Naive thymus-derived CD8-positive, alpha-beta T cell (primary cell): ENCODE results near the gene STON1. TPM values are rescaled to one million over a fixed set of nuclear protein-coding genes. Genes with fewer than 3 reads are reported as not detected.
"Not testable (repeated sequence)": the region's sequence is repeated elsewhere in the genome, so short reads cannot be mapped to it uniquely, and the experiment has no call there.

ENCODE experiments used
- ATAC-seq, 2 donors: fragments of 150-1000 bp; cut with Tn5 transposase in 1 of 2; sonication (Bioruptor Pico), chemical (Tn5 transposase) in 1 of 2; 1 replicate in 1 of 2; 2 replicates in 1 of 2; pipeline ENCODE4 v1.10.0; 2021; ENCODE audit warnings: mild to moderate bottlenecking in 2 of 2, moderate library complexity in 2 of 2
- POLR2A ChIA-PET: fragments of 350-600 bp; sonication (Branson Sonifier 250); formaldehyde crosslinking; loops from one replicate; lab custom pipeline; 2021; ENCODE audit warnings: antibody characterized with exemption; lab: Charles Lee
- DNase-seq, 10 donors: peaks; one replicate each; pipeline versions ENCODE4 v3.0.0 to v3.0.0-alpha.2; 2020 to 2022
- H3K27ac Mint-ChIP-seq, 10 donors: one replicate each; pipeline ENCODE4 v1.8.0; 2020 to 2022; ENCODE audit warnings: mild to moderate bottlenecking in 10 of 10, mixed read lengths in 10 of 10, moderate library complexity in 4 of 10, inconsistent platforms in 1 of 10
- H3K27me3 Mint-ChIP-seq, 5 donors: one replicate each; pipeline ENCODE4 v1.8.0; 2021 to 2022; ENCODE audit warnings: mixed read lengths in 5 of 5
- H3K36me3 Mint-ChIP-seq, 3 donors: one replicate each; pipeline ENCODE4 v1.8.0; 2020 to 2022; ENCODE audit warnings: mixed read lengths in 3 of 3, mild to moderate bottlenecking in 2 of 3, inconsistent platforms in 1 of 3
- H3K4me1 Mint-ChIP-seq, 4 donors: one replicate each; pipeline ENCODE4 v1.8.0; 2021 to 2022; ENCODE audit warnings: mixed read lengths in 4 of 4
- H3K4me3 Mint-ChIP-seq, 10 donors: one replicate each; pipeline ENCODE4 v1.8.0; 2020 to 2022; ENCODE audit warnings: mild to moderate bottlenecking in 10 of 10, mixed read lengths in 10 of 10, moderate library complexity in 6 of 10, inconsistent platforms in 1 of 10
- H3K9me3 Mint-ChIP-seq, 9 donors: one replicate each; pipeline ENCODE4 v1.8.0; 2020 to 2022; ENCODE audit warnings: mixed read lengths in 9 of 9, mild to moderate bottlenecking in 3 of 9, inconsistent platforms in 1 of 9, moderate library complexity in 1 of 9
- polyA plus RNA-seq, 3 donors: library from polyadenylated mRNA; unstranded; fragments of 300-500 nt; fragmentation: Illumina TruSeq; gene quantifications; one replicate each; pipeline ENCODE4 v1.2.3, GENCODE V29; 2021
- total RNA-seq, 8 experiments: library from RNA in 2 of 8; stranded (reverse) in 2 of 8; gene quantifications; one replicate each; pipeline ENCODE4 v1.2.3 and lab custom pipeline; 2021 to 2026

Gene STON1
- total and polyA plus RNA-seq, 5 experiments from 2014 or later = 0.25 to 3.5 (median 2.8) TPM; not detected in 2

GRCh38 chr2:48613211-48613610 lies 83.3 kb downstream of the STON1 start:
- H3K27me3 Mint-ChIP-seq = peaks cover under 1 to 29% (median 12%) of the 10 kb centered on the region in 5 donors
- no peak overlapping the region for H3K4me3 Mint-ChIP-seq
- ATAC-seq (no peak), DNase-seq (no peak)
- peaks cover 0 to 5% (median 1%) of the 10 kb centered on the region in 9 donors for H3K9me3 Mint-ChIP-seq
- no peak overlapping the region for H3K27ac Mint-ChIP-seq
- H3K4me1 Mint-ChIP-seq = no peaks in the 10 kb centered on the region
- POLR2A ChIA-PET = no interaction called here
- no peaks in the 10 kb centered on the region for H3K36me3 Mint-ChIP-seq

- H3K4me1 Mint-ChIP-seq, DNase-seq, H3K27ac Mint-ChIP-seq, H3K4me3 Mint-ChIP-seq, H3K36me3 Mint-ChIP-seq, ATAC-seq, H3K9me3 Mint-ChIP-seq, POLR2A ChIA-PET: not testable (repeated sequence)
- peaks cover 2 to 21% (median 12%) of the 10 kb centered on the region in 5 donors for H3K27me3 Mint-ChIP-seq
Observed at GRCh38 chr2:48614581-48614980, 84.6 kb downstream of the STON1 start.

GRCh38 chr2:48617618-48618017 lies 87.7 kb downstream of the STON1 start, which contains the start of gene GTF2A1L:
Gene GTF2A1L (plus strand): TSS chr2:48617856. CDS start chr2:48617875, 19 bp downstream.
- Mint-ChIP-seq H3K27me3 (peaks cover 0 to 16% (median 9%) of the 10 kb centered on the region in 5 donors), H3K27ac (no peak within 1 kb of the TSS), H3K36me3 (no peaks in the 10 kb centered on the region), H3K4me3 (peak within 1 kb of the TSS in 1 of 10 donors; percentile 15), H3K4me1 (no peaks in the 10 kb centered on the region), H3K9me3 (peaks cover 0 to 5% (median 1%) of the 10 kb centered on the region in 9 donors)
- no peak for ATAC-seq
- DNase-seq = no peak
- POLR2A ChIA-PET = no interaction called here

DNA sequence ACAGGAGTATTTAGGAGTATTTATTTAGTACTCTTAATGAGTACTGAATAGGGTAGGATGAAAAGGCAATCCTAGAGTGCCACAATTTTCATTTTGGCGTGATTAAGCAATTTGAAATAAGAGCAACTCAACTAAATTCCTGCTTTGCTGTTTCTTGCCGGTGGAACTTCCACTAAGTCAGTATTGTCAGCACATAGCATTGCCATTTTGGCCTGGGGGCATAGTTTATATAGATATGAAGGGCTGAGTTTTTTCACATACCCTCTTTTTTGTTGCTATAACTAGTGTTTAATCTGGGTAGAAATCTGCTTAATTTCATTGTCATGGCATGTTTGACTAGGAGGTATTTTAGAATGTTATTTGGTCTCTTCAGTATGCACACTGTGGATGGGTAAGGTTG lies 89.6 kb downstream of the STON1 start:
- ATAC-seq = no peak
- H3K27me3 Mint-ChIP-seq = peaks cover 0 to 20% (median 5%) of the 10 kb centered on the region in 5 donors
- no peaks in the 10 kb centered on the region for H3K36me3 Mint-ChIP-seq
- no peak overlapping the region for H3K4me3 Mint-ChIP-seq
- no peaks in the 10 kb centered on the region for H3K4me1 Mint-ChIP-seq
- POLR2A ChIA-PET = no interaction called here
- no peaks in the 10 kb centered on the region for H3K9me3 Mint-ChIP-seq
- H3K27ac Mint-ChIP-seq = no peak overlapping the region
- DNase-seq = no peak

DNA sequence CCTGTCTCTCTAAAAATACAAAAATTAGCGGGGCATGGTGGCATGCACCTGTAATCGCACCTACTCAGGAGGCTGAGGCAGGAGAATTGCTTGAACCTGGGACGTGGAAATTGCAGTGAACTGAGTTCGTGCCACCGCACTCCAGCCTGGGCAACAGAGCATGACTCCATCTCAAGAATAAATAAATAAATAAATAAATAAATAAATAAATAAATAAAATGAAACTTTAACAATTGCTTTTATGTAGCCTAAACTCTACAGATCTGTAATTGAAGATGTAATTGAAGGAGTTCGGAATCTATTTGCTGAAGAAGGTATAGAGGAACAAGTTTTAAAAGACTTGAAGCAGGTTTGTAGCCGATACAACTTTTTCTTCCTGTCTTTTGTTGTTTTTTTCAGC lies 90.7 kb downstream of the STON1 start:
- no peak for ATAC-seq
- Mint-ChIP-seq H3K4me3 (no peak overlapping the region), H3K27me3 (peaks cover 0 to 20% (median 5%) of the 10 kb centered on the region in 5 donors), H3K27ac (no peak overlapping the region), H3K4me1 (no peaks in the 10 kb centered on the region), H3K9me3 (no peaks in the 10 kb centered on the region), H3K36me3 (no peaks in the 10 kb centered on the region)
- POLR2A ChIA-PET = no interaction called here
- no peak for DNase-seq

DNA sequence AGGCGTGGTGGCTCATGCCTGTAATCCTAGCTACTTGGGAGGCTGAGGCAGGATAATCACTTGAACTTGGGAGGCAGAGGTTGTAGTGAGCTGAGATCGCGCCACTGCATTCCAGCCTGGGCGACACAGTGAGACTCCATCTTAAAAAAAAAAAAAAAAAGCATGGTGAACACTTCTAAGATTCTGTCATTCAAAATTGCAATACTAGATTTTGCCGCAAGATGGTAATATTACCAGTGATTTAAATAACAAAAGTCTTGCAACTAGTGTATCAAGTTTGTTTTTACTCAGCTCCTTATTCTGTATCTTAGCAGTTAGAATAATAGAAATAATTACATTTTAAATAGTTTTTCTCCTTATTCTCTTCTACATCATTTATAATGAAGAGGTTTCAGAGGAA lies 92.7 kb downstream of the STON1 start:
- H3K4me3 Mint-ChIP-seq, H3K27ac Mint-ChIP-seq, ATAC-seq, POLR2A ChIA-PET, DNase-seq, H3K36me3 Mint-ChIP-seq, H3K4me1 Mint-ChIP-seq: not testable (repeated sequence)
- peaks cover 0 to 11% (median 2%) of the 10 kb centered on the region in 9 donors for H3K9me3 Mint-ChIP-seq
- H3K27me3 Mint-ChIP-seq = peaks cover 0 to 16% (median 5%) of the 10 kb centered on the region in 5 donors

GRCh38 chr2:48624696-48625095 lies 94.7 kb downstream of the STON1 start:
- POLR2A ChIA-PET = no interaction called here
- no peak overlapping the region for H3K27ac Mint-ChIP-seq
- H3K4me1 Mint-ChIP-seq = no peaks in the 10 kb centered on the region
- H3K36me3 Mint-ChIP-seq = no peaks in the 10 kb centered on the region
- ATAC-seq (no peak), DNase-seq (no peak)
- H3K4me3 Mint-ChIP-seq = no peak overlapping the region
- H3K27me3 Mint-ChIP-seq = peaks cover 0 to 8% (median 1%) of the 10 kb centered on the region in 5 donors
- H3K9me3 Mint-ChIP-seq = peaks cover 0 to 12% (median 2%) of the 10 kb centered on the region in 9 donors

DNA sequence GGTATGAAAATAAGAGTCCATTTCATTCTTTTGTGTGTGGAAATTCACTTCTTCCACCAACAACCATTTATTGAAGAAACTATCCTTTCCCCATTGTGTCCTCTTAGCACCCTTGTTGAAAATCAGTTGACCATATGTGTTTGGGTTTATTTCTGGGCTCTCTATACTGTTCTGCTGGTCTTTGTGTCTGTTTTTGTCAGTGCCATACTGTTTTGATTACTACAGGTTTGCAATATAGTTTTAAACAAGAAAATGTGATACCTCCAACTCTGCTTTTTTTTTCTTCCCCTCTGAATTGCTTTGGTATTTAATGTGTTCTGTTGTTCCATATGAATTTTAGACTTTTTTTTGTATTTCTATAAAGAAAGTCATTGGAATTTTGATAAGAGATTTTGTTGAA lies 96.1 kb downstream of the STON1 start:
- POLR2A ChIA-PET = no interaction called here
- peaks cover 0 to 17% (median 2%) of the 10 kb centered on the region in 9 donors for H3K9me3 Mint-ChIP-seq
- H3K27me3 Mint-ChIP-seq = peaks cover 1 to 18% (median 5%) of the 10 kb centered on the region in 5 donors
- H3K4me3 Mint-ChIP-seq = no peak overlapping the region
- no peaks in the 10 kb centered on the region for H3K36me3 Mint-ChIP-seq
- H3K4me1 Mint-ChIP-seq = no peaks in the 10 kb centered on the region
- no peak overlapping the region for H3K27ac Mint-ChIP-seq
- no peak for DNase-seq
- ATAC-seq = no peak

DNA sequence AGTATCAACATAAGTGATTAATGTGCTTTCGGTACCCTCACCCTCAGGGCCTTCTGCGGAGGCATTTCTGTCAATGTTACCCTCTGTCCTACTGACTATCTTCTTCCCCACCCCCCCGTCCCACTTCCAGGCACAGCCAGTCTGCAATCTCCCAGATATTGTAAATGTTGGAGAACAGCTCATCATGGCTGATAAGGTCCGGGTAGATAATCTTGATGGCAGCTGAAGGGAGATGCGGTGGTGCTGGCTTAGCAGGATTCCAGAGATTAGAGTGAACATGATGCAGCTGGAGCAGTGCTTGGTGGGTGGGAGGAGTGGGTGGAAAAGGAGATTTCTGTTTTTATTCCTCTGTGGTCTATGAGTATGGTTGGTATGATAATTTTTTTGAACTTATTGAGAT lies 103.2 kb downstream of the STON1 start:
- no peak for DNase-seq
- Mint-ChIP-seq H3K36me3 (peaks cover 0 to 15% (median 0%) of the 10 kb centered on the region in 3 donors), H3K27ac (no peak overlapping the region), H3K27me3 (peaks cover 12 to 32% (median 30%) of the 10 kb centered on the region in 5 donors), H3K9me3 (peaks cover 0 to 23% (median 5%) of the 10 kb centered on the region in 9 donors), H3K4me3 (no peak overlapping the region), H3K4me1 (no peaks in the 10 kb centered on the region)
- ATAC-seq = no peak
- POLR2A ChIA-PET = no interaction called here

DNA sequence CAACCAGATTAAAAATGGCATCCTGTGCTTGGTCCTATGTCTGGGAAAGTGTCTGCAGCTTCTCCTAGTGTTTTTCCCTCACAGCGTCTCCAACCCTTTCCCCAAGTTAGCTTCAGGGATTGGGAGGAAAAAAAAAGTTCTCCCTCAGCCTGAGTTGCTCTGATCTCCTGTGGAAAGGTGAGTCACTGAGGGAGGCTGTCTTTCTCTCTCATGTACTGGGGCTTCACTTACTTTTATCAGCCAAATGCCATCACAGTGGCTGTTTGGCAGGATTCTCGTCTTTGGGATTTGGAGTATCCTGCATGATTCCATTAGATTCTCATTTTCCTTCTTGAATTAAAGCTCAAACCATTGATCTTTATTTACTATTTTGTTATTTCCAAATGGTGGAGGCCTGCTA lies 105.8 kb downstream of the STON1 start:
- Mint-ChIP-seq H3K4me1 (no peaks in the 10 kb centered on the region), H3K36me3 (peaks cover 0 to 15% (median 0%) of the 10 kb centered on the region in 3 donors), H3K27me3 (peaks cover 13 to 35% (median 26%) of the 10 kb centered on the region in 5 donors), H3K27ac (no peak overlapping the region), H3K4me3 (no peak overlapping the region), H3K9me3 (peaks cover 0 to 23% (median 6%) of the 10 kb centered on the region in 9 donors)
- POLR2A ChIA-PET = no interaction called here
- no peak for ATAC-seq
- no peak for DNase-seq

DNA sequence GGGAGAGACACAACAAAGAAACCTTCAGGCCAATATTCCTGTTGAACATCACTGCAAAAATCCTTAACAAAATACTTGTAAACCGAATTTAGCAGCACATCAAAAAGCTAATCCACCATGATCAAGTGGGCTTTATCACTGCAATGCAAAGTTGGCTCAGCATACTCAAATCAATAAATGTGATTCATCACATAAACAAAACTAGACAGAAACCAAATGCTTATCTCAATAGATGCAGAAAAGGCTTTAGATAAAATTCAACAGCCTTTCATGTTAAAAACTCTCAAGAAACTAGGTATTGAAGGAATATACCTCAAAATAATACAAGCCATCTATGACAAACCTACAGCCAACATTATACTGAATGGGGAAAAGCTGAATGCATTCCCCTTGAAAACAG lies 108.3 kb downstream of the STON1 start:
- peaks cover 0 to 23% (median 5%) of the 10 kb centered on the region in 9 donors for H3K9me3 Mint-ChIP-seq
- no peak for ATAC-seq
- POLR2A ChIA-PET = no interaction called here

More for the DNA sequence above, 108.3 kb downstream of the STON1 start:
- Mint-ChIP-seq H3K4me3 (no peak overlapping the region), H3K36me3 (peaks cover 0 to 15% (median 0%) of the 10 kb centered on the region in 3 donors), H3K27me3 (peaks cover 9 to 27% (median 13%) of the 10 kb centered on the region in 5 donors), H3K4me1 (no peaks in the 10 kb centered on the region), H3K27ac (no peak overlapping the region)
- DNase-seq = no peak
